HepG2 (cell line): ENCODE measurements around the gene B4GALT3. TPM values are rescaled to one million over a fixed set of nuclear protein-coding genes. Genes with fewer than 3 reads are reported as not detected.

ENCODE experiments used
- ARNT2 ChIP-seq: sonication (generic); formaldehyde crosslinking; IDR thresholded peaks from 2 replicates; pipeline ENCODE4 v1.8.0; 2022; ENCODE audit warnings: mild to moderate bottlenecking, low read depth, missing genetic modification reagents, moderate library complexity
- HNF4G ChIP-seq, 2 experiments: sonication (generic) in 1 of 2; formaldehyde crosslinking in 1 of 2; IDR thresholded peaks; 2 replicates each; pipeline versions ENCODE4 v1.4.0 to v1.6.1; 2011 to 2020; ENCODE audit warnings: borderline replicate concordance in 2 of 2, low read depth in 2 of 2, mild to moderate bottlenecking in 2 of 2, low read length in 1 of 2, missing genetic modification reagents in 1 of 2, moderate library complexity in 1 of 2
- KLF12 ChIP-seq: sonication (generic); formaldehyde crosslinking; IDR thresholded peaks from 2 replicates; pipeline ENCODE4 v1.4.0; 2020; ENCODE audit warnings: missing genetic modification reagents, borderline replicate concordance
- NCOA1 ChIP-seq: sonication (generic); formaldehyde crosslinking; IDR thresholded peaks from 2 replicates; pipeline ENCODE4 v1.9.0; 2021; ENCODE audit warnings: missing genetic modification reagents
- RFXANK ChIP-seq: IDR thresholded peaks from 2 replicates; pipeline ENCODE4 v1.6.1; 2016
- SAP130 ChIP-seq: IDR thresholded peaks from 2 replicates; pipeline ENCODE4 v1.6.1; 2016; ENCODE audit warnings: low read depth
- TAF15 ChIP-seq: fragments of 200-400 bp; formaldehyde crosslinking; IDR thresholded peaks from one replicate; pipeline ENCODE4 v1.6.1; 2018; ENCODE audit warnings: mild to moderate bottlenecking, low read depth, low read length; ENCODE audit not compliant: poor library complexity, severe bottlenecking
- ZNF441 ChIP-seq: sonication (generic); formaldehyde crosslinking; IDR thresholded peaks from 2 replicates; pipeline ENCODE4 v1.7.0; 2021; ENCODE audit warnings: missing genetic modification reagents, borderline replicate concordance
- ZNF570 ChIP-seq: sonication (generic); formaldehyde crosslinking; IDR thresholded peaks from 2 replicates; pipeline ENCODE4 v1.4.0; 2020; ENCODE audit warnings: mild to moderate bottlenecking, missing genetic modification reagents, borderline replicate concordance
- ZNF577 ChIP-seq: sonication (generic); formaldehyde crosslinking; IDR thresholded peaks from 2 replicates; pipeline ENCODE4 v1.4.0; 2020; ENCODE audit warnings: mild to moderate bottlenecking, low read depth, missing genetic modification reagents, borderline replicate concordance
- polyA plus RNA-seq, 8 experiments: library from polyadenylated mRNA; depleted of rRNA in 3 of 8; stranded (reverse) in 7 of 8; unstranded in 1 of 8; fragments of >200 nt; fragmentation: Illumina TruSeq in 4 of 8; extraction: Trizol in 4 of 8; gene quantifications; 2 replicates each; pipeline versions ENCODE4 v1.2.1 to v1.2.3, GENCODE V29; 2011 to 2016; ENCODE audit warnings: low read depth in 4 of 8, missing spikeins in 1 of 8, mixed read lengths in 1 of 8; ENCODE audit not compliant: insufficient read depth in 1 of 8
- total RNA-seq, 5 experiments: library from RNA; depleted of rRNA; stranded (reverse); fragments of >200 nt; fragmentation: Illumina TruSeq; extraction: Trizol; gene quantifications; 2 replicates each; pipeline ENCODE4 v1.2.3, GENCODE V29; 2016; ENCODE audit warnings: low read depth in 1 of 5
- TF ChIP-seq, protein P1 (sequence below): sonication (generic); formaldehyde crosslinking; IDR thresholded peaks from 2 replicates; pipeline ENCODE4 v1.5.0; 2020; ENCODE audit warnings: mild to moderate bottlenecking, missing genetic modification reagents
- TF ChIP-seq, protein P2 (sequence below): sonication (generic); formaldehyde crosslinking; IDR thresholded peaks from 2 replicates; pipeline ENCODE4 v1.9.0; 2022; ENCODE audit warnings: missing genetic modification reagents, mild to moderate bottlenecking, borderline replicate concordance
- TF ChIP-seq, protein P3 (sequence below): sonication (generic); formaldehyde crosslinking; IDR thresholded peaks from 2 replicates; pipeline ENCODE4 v1.4.0; 2020; ENCODE audit warnings: missing genetic modification reagents, borderline replicate concordance
- TF ChIP-seq, protein P4 (sequence below): sonication (generic); formaldehyde crosslinking; IDR thresholded peaks from 2 replicates; pipeline ENCODE4 v1.8.0; 2022; ENCODE audit warnings: mild to moderate bottlenecking, missing genetic modification reagents, moderate library complexity
- TF ChIP-seq, protein P5 (sequence below), 2 experiments: IDR thresholded peaks; 2 replicates each; pipeline ENCODE4 v1.6.1; 2011 to 2012; ENCODE audit warnings: low read length in 2 of 2, borderline replicate concordance in 1 of 2, low read depth in 1 of 2, mild to moderate bottlenecking in 1 of 2, moderate library complexity in 1 of 2

Gene B4GALT3
- total and polyA plus RNA-seq, 2 of the 13 experiments (the other 11 are each of a cell fraction or from before 2014, with no cell fraction given) = 35.6 to 40.4 TPM

DNA sequence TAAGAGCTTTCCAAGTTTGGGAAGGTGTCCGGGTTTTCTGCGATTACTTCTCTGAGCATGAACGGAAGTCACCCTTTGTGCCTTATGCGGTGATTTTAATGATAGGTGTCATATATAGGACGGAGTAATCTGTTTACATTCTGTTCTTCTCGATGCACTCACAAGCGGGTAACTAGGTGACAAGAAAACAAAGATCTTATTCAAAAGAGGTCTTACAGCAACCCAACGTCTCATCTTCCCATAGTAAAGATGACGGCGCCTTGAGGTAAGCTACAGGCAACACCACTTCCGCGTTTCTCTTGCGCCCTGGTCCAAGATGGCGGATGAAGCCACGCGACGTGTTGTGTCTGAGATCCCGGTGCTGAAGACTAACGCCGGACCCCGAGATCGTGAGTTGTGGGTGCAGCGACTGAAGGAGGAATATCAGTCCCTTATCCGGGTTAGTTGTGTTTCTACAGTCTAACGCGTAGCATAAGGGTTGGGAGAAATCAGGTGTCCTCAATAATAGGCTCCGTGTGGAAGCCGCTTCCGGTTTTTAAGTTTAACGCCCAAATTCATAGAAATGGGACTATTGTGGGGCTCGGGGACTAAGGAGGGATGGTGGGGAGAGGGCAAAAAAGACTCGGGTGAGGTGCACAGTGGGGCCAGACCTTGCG is 23.5 kb downstream of the B4GALT3 start, which contains the start of gene UFC1 (continued):
- TF ChIP-seq ZNF441 (CRISPR knock-in tag) = no peak; the same call in 1 of the 2 replicates
- TF ChIP-seq ZNF577 (CRISPR knock-in tag) = no peak
- peak; percentile 72; the same call in 1 of the 2 replicates for TF ChIP-seq KLF12 (CRISPR knock-in tag)
- TF ChIP-seq, protein P1, sequence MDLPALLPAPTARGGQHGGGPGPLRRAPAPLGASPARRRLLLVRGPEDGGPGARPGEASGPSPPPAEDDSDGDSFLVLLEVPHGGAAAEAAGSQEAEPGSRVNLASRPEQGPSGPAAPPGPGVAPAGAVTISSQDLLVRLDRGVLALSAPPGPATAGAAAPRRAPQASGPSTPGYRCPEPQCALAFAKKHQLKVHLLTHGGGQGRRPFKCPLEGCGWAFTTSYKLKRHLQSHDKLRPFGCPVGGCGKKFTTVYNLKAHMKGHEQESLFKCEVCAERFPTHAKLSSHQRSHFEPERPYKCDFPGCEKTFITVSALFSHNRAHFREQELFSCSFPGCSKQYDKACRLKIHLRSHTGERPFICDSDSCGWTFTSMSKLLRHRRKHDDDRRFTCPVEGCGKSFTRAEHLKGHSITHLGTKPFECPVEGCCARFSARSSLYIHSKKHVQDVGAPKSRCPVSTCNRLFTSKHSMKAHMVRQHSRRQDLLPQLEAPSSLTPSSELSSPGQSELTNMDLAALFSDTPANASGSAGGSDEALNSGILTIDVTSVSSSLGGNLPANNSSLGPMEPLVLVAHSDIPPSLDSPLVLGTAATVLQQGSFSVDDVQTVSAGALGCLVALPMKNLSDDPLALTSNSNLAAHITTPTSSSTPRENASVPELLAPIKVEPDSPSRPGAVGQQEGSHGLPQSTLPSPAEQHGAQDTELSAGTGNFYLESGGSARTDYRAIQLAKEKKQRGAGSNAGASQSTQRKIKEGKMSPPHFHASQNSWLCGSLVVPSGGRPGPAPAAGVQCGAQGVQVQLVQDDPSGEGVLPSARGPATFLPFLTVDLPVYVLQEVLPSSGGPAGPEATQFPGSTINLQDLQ = peak; percentile 62; the same call in 1 of the 2 replicates
- 0 out of 2 replicates have a peak, but pooled peaks have one; percentile 0 for TF ChIP-seq HNF4G (IDR thresholded peaks at IDR 0.05; ENCODE audit: borderline replicate concordance, low read depth, low read length)
- 0 out of 2 replicates have a peak, but pooled peaks have one; percentile 31 for TF ChIP-seq HNF4G (CRISPR knock-in tag; IDR thresholded peaks at IDR 0.05; ENCODE audit: borderline replicate concordance, low read depth)
- peak; percentile 90 for TF ChIP-seq SAP130 (CRISPR knock-in tag)
- TF ChIP-seq, protein P2, sequence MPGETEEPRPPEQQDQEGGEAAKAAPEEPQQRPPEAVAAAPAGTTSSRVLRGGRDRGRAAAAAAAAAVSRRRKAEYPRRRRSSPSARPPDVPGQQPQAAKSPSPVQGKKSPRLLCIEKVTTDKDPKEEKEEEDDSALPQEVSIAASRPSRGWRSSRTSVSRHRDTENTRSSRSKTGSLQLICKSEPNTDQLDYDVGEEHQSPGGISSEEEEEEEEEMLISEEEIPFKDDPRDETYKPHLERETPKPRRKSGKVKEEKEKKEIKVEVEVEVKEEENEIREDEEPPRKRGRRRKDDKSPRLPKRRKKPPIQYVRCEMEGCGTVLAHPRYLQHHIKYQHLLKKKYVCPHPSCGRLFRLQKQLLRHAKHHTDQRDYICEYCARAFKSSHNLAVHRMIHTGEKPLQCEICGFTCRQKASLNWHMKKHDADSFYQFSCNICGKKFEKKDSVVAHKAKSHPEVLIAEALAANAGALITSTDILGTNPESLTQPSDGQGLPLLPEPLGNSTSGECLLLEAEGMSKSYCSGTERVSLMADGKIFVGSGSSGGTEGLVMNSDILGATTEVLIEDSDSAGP (CRISPR knock-in tag) = peak; percentile 72
- TF ChIP-seq, protein P3, sequence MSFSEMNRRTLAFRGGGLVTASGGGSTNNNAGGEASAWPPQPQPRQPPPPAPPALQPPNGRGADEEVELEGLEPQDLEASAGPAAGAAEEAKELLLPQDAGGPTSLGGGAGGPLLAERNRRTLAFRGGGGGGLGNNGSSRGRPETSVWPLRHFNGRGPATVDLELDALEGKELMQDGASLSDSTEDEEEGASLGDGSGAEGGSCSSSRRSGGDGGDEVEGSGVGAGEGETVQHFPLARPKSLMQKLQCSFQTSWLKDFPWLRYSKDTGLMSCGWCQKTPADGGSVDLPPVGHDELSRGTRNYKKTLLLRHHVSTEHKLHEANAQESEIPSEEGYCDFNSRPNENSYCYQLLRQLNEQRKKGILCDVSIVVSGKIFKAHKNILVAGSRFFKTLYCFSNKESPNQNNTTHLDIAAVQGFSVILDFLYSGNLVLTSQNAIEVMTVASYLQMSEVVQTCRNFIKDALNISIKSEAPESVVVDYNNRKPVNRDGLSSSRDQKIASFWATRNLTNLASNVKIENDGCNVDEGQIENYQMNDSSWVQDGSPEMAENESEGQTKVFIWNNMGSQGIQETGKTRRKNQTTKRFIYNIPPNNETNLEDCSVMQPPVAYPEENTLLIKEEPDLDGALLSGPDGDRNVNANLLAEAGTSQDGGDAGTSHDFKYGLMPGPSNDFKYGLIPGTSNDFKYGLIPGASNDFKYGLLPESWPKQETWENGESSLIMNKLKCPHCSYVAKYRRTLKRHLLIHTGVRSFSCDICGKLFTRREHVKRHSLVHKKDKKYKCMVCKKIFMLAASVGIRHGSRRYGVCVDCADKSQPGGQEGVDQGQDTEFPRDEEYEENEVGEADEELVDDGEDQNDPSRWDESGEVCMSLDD (CRISPR knock-in tag) = no peak
- TF ChIP-seq, protein P4, sequence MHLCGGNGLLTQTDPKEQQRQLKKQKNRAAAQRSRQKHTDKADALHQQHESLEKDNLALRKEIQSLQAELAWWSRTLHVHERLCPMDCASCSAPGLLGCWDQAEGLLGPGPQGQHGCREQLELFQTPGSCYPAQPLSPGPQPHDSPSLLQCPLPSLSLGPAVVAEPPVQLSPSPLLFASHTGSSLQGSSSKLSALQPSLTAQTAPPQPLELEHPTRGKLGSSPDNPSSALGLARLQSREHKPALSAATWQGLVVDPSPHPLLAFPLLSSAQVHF (CRISPR knock-in tag) = no peak; the same call in 1 of the 2 replicates
- TF ChIP-seq TAF15 = no peak
- TF ChIP-seq ARNT2 (CRISPR knock-in tag) = peak; percentile 77; the same call in 1 of the 2 replicates
- 0 out of 2 replicates have a peak, but pooled peaks have one; percentile 32 for TF ChIP-seq NCOA1
- TF ChIP-seq ZNF570 = no peak
- TF ChIP-seq, protein P5, sequence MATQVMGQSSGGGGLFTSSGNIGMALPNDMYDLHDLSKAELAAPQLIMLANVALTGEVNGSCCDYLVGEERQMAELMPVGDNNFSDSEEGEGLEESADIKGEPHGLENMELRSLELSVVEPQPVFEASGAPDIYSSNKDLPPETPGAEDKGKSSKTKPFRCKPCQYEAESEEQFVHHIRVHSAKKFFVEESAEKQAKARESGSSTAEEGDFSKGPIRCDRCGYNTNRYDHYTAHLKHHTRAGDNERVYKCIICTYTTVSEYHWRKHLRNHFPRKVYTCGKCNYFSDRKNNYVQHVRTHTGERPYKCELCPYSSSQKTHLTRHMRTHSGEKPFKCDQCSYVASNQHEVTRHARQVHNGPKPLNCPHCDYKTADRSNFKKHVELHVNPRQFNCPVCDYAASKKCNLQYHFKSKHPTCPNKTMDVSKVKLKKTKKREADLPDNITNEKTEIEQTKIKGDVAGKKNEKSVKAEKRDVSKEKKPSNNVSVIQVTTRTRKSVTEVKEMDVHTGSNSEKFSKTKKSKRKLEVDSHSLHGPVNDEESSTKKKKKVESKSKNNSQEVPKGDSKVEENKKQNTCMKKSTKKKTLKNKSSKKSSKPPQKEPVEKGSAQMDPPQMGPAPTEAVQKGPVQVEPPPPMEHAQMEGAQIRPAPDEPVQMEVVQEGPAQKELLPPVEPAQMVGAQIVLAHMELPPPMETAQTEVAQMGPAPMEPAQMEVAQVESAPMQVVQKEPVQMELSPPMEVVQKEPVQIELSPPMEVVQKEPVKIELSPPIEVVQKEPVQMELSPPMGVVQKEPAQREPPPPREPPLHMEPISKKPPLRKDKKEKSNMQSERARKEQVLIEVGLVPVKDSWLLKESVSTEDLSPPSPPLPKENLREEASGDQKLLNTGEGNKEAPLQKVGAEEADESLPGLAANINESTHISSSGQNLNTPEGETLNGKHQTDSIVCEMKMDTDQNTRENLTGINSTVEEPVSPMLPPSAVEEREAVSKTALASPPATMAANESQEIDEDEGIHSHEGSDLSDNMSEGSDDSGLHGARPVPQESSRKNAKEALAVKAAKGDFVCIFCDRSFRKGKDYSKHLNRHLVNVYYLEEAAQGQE (IDR thresholded peaks at IDR 0.05; ENCODE audit: borderline replicate concordance in 1 of 2, low read depth in 1 of 2, low read length in 2 of 2) = no peak
- TF ChIP-seq RFXANK (CRISPR knock-in tag) = no peak
